GM18520 (cell line): ENCODE measurements around the gene NUDT6.
"Not testable (repeated sequence)": the region's sequence is repeated elsewhere in the genome, so short reads cannot be mapped to it uniquely, and the experiment has no call there.

Experiments
- ATAC-seq: cut with Tn5 transposase; IDR thresholded peaks from one replicate; pipeline ENCODE4 v1.9.1; 2021; ENCODE audit not compliant: unreplicated experiment

The NUDT6 gene

GRCh38 chr4:122879001-122879400 is 43.4 kb downstream of the NUDT6 start:
- ATAC-seq: no peak

GRCh38 chr4:122876456-122876855 is 45.9 kb downstream of the NUDT6 start:
- no peak for ATAC-seq

- ATAC-seq: no peak
Measured at GRCh38 chr4:122875949-122876348, 46.4 kb downstream of the NUDT6 start.

GRCh38 chr4:122873821-122874593 is 48.4 kb downstream of the NUDT6 start:
- ATAC-seq: no peak

GRCh38 chr4:122873146-122873545 is 49.3 kb downstream of the NUDT6 start:
- no peak for ATAC-seq

- ATAC-seq: not testable (repeated sequence)
Measured at GRCh38 chr4:122868235-122868634, 54.2 kb downstream of the NUDT6 start.

- no peak for ATAC-seq
Measured at GRCh38 chr4:122865425-122865824, 57.0 kb downstream of the NUDT6 start.

GRCh38 chr4:122863639-122864038 is 58.8 kb downstream of the NUDT6 start:
- ATAC-seq: no peak

GRCh38 chr4:122861172-122861943 is 61.0 kb downstream of the NUDT6 start:
- ATAC-seq: no peak

- no peak for ATAC-seq
Measured at GRCh38 chr4:122858705-122859104, 63.7 kb downstream of the NUDT6 start.

GRCh38 chr4:122857160-122857559 is 65.2 kb downstream of the NUDT6 start:
- ATAC-seq: no peak

- no peak for ATAC-seq
Measured at GRCh38 chr4:122855353-122855890, 67.0 kb downstream of the NUDT6 start.

- ATAC-seq: no peak
Measured at GRCh38 chr4:122854447-122855352, 67.7 kb downstream of the NUDT6 start.

GRCh38 chr4:122851568-122851967 is 70.8 kb downstream of the NUDT6 start:
- no peak for ATAC-seq

- not testable (repeated sequence) for ATAC-seq
Measured at GRCh38 chr4:122849789-122850188, 72.6 kb downstream of the NUDT6 start.

GRCh38 chr4:122847931-122848330 is 74.5 kb downstream of the NUDT6 start:
- ATAC-seq: no peak

GRCh38 chr4:122845760-122846159 is 76.6 kb downstream of the NUDT6 start:
- no peak for ATAC-seq

GRCh38 chr4:122845066-122845465 is 77.3 kb downstream of the NUDT6 start:
- no peak for ATAC-seq

- ATAC-seq: not testable (repeated sequence)
Measured at GRCh38 chr4:122844391-122844790, 78.0 kb downstream of the NUDT6 start.

- ATAC-seq: no peak
Measured at GRCh38 chr4:122842984-122843531, 79.3 kb downstream of the NUDT6 start.
